ENCODE measurements around the gene ADARB2. TPM values are rescaled to one million over a fixed set of nuclear protein-coding genes. Genes with fewer than 3 reads are reported as not detected.
A peak's percentile ranks its signal among the peaks of the same experiment; 100 is the strongest.
"Not testable (repeated sequence)": the region's sequence is repeated elsewhere in the genome, so short reads cannot be mapped to it uniquely, and the experiment has no call there.

ADARB2 gene
- total RNA-seq, 2 experiments from 2014 or later, result 1.3 to 1.4 TPM

DNA sequence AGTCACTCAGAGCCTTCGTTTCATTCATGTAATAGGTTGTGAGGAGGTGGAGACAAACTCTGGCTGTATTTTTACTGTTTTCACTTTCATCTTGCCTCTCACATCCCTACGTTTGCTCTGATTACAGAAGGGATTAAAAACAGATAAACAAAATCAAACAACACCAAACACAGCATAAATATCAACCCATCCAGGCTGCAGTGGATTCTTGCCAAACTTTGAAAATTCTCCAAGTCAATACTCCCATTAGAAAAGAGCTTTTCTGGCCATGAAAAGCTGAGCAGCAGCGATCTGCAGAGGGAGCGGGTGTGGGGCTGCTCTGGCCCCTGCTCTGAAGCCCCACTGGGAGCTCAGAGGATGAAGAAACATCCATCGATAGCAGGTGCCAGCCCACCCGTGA lies 397.9 kb downstream of the ADARB2 start:
- no peak for DNase-seq
- Mint-ChIP-seq H3K27me3 (ENCODE audit: low read depth) (peaks cover 2% of the 10 kb centered on the region), H3K9me3 (no peaks in the 10 kb centered on the region), H3K4me3 (no peak overlapping the region), H3K27ac (no peak overlapping the region), H3K36me3 (ENCODE audit: low read depth) (no peaks in the 10 kb centered on the region), H3K4me1 (ENCODE audit: low read depth) (no peaks in the 10 kb centered on the region)
- intact Hi-C loops (cut with micrococcal nuclease), result no loop called here
- CTCF ChIA-PET, result no interaction called here

DNA sequence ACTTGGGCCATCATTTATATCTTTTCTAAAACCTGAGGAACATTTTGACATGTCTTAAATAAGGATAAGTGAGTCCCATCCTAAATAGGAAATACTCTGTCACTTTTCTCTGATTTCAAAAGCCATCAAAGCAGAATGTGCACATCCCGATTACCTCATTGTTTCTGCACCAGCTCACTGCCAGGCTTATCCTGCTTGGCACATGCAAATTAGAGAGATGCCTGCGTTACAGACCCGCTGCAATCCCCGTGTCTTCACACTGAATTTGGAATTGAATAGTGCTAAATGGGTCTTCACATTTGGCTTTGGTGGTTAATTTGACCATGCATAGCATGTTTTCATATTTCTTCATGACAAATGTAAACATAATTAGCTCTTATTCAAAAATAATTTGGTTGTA lies 401.7 kb downstream of the ADARB2 start:
- Mint-ChIP-seq H3K4me1 (ENCODE audit: low read depth) (no peaks in the 10 kb centered on the region), H3K4me3 (no peak overlapping the region), H3K27ac (no peak overlapping the region), H3K36me3 (ENCODE audit: low read depth) (no peaks in the 10 kb centered on the region), H3K9me3 (no peaks in the 10 kb centered on the region), H3K27me3 (ENCODE audit: low read depth) (peaks cover 4% of the 10 kb centered on the region)
- DNase-seq, result no peak
- CTCF ChIA-PET, result no interaction called here
- intact Hi-C loops (cut with micrococcal nuclease), result no loop called here

DNA sequence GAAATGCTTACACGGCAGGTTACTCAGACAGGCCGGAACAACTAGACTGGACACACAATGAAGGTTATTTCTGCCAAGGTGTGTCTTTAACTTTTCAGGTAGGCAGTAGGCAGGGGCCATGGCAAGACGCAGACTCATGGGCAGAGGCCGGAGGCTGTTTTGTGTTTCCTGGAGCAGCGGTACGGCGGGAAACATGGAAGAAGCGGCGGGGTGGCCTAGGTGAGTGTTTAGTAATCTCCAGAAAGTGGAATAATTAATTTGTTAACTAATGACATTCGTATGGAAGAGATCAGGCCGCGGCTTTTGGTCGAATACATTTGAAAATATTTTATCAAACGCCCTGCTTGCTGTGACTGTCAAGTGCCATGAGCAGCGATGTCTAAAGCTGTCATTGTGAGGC lies 403.3 kb downstream of the ADARB2 start:
- no peaks in the 10 kb centered on the region for H3K9me3 Mint-ChIP-seq
- no peak overlapping the region for H3K4me3 Mint-ChIP-seq

DNA sequence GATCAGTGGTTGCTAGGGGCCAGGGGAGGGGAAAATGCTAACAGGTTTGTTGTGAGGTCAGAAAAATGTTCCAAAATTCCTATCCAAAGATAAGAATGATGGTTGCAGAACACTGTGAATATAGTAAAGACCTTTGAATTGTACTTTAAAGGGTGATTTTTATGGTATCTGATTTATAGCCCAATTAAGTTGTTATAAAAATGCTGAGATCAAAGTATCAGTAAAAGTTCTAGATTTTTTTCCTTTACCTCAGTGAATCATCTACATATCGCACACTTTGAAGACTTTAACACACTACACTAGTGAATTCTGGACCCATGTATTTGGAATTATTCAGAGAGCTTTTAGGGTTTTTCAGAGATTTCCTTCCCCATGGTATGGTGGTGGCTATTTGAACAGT lies 405.8 kb downstream of the ADARB2 start:
- Mint-ChIP-seq H3K27ac (no peak overlapping the region), H3K4me3 (no peak overlapping the region), H3K9me3 (no peaks in the 10 kb centered on the region), H3K27me3 (ENCODE audit: low read depth) (peaks cover 4% of the 10 kb centered on the region), H3K36me3 (ENCODE audit: low read depth) (no peaks in the 10 kb centered on the region), H3K4me1 (ENCODE audit: low read depth) (no peaks in the 10 kb centered on the region)
- no peak for DNase-seq
- CTCF ChIA-PET, result no interaction called here
- intact Hi-C loops (cut with micrococcal nuclease), result no loop called here

More for the DNA sequence above, 403.3 kb downstream of the ADARB2 start:
- intact Hi-C loops (cut with micrococcal nuclease), result no loop called here
- H3K4me1 Mint-ChIP-seq (ENCODE audit: low read depth), result no peaks in the 10 kb centered on the region
- CTCF ChIA-PET, result no interaction called here
- DNase-seq, result no peak
- H3K27me3 Mint-ChIP-seq (ENCODE audit: low read depth), result peaks cover 4% of the 10 kb centered on the region
- H3K27ac Mint-ChIP-seq, result no peak overlapping the region
- H3K36me3 Mint-ChIP-seq (ENCODE audit: low read depth), result no peaks in the 10 kb centered on the region

DNA sequence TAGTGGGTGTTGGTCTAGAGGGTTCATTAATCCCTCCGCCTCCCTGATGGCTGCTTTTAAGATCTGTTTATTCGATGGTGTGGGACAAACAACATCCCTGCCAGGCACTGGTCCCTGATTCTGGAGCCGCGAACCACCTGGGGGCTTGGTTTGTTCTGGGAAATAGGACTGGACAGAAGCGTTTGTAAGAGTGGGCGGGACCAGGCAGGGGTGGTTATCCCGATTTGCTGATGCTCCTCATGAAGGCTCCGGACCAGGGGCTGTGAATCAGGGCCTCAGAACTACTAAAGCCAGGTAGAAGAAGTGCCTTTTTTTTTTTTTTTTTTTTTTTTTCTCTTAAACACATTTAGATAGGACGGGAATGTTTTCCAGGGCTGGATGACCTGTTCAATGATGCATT lies 407.7 kb downstream of the ADARB2 start:
- no peak for DNase-seq
- CTCF ChIA-PET, result no interaction called here
- peaks cover 6% of the 10 kb centered on the region for H3K4me1 Mint-ChIP-seq (ENCODE audit: low read depth)
- H3K9me3 Mint-ChIP-seq, result no peaks in the 10 kb centered on the region
- peaks cover 2% of the 10 kb centered on the region for H3K27me3 Mint-ChIP-seq (ENCODE audit: low read depth)
- intact Hi-C loops (cut with micrococcal nuclease), result no loop called here
- no peak overlapping the region for H3K4me3 Mint-ChIP-seq
- no peak overlapping the region for H3K27ac Mint-ChIP-seq
- H3K36me3 Mint-ChIP-seq (ENCODE audit: low read depth), result no peaks in the 10 kb centered on the region

DNA sequence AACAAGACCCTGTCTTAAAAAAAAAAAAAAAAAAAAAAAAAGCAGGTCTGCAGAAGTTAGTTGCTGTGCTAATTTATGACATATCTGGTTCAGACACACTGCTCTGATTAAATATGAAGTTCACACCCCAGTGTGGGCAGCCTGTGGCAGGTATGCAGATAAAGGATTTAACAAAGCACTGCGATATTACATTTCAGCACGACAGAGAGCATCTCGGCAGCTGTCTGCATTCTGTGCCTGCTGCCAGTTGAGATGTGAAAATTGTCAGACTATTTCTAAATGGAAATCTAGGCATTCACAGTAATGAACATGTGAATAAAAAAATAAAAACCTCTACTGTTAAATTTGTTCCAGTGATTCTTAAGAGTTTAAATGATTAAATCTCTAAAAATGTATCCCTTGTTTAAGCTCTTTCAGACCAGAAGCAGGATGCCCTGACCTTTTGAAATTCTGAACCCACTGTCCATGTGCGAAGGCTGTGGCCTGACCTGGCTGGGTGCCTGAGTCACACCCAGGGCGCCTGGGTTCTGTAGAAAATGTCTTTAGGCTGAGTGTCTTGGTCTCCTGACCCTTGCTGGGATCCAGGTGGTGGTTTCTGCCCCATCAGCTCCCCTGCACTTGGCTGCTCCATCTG lies 408.2 kb downstream of the ADARB2 start:
- peaks cover 2% of the 10 kb centered on the region for H3K27me3 Mint-ChIP-seq (ENCODE audit: low read depth)
- H3K27ac Mint-ChIP-seq, result no peak overlapping the region
- H3K36me3 Mint-ChIP-seq (ENCODE audit: low read depth), result no peaks in the 10 kb centered on the region
- CTCF ChIA-PET, result no interaction called here
- no peaks in the 10 kb centered on the region for H3K9me3 Mint-ChIP-seq
- DNase-seq, result no peak
- no peak overlapping the region for H3K4me3 Mint-ChIP-seq
- intact Hi-C loops (cut with micrococcal nuclease), result no loop called here
- peaks cover 6% of the 10 kb centered on the region for H3K4me1 Mint-ChIP-seq (ENCODE audit: low read depth)

DNA sequence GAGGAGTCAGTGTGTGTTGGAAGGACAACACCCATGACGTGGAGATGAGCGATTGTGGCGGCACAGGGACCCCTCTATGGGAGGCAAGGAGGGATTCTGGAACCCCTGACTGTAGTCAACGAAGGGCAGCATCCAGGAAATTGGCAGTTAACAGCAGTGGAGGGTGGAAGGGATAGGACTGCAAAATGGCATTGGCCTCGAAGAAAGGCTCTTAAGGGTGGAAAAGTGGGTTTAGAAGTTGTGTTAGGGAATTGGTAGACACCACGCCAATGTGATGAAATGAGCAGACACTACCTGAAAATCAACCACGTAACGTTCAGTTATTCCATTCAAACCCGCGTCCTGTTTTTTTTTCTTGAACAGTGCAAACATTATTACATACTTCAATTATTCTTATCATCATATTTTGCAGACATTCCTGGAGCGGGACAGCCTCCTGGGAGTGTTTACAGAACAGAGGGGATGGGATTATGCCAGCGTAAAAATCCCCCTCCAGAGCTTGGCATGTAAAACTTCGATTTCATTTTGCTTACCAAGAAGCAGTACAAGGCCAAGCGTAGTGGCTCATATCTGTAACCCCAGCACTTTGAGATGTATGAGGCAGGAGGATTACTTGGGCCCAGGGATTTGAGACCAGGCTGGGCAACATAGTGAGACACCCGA lies 409.0 kb downstream of the ADARB2 start:
- peaks cover 2% of the 10 kb centered on the region for H3K27me3 Mint-ChIP-seq (ENCODE audit: low read depth)
- no peaks in the 10 kb centered on the region for H3K9me3 Mint-ChIP-seq
- intact Hi-C loops (cut with micrococcal nuclease), result no loop called here
- H3K4me3 Mint-ChIP-seq, result no peak overlapping the region
- H3K36me3 Mint-ChIP-seq (ENCODE audit: low read depth), result no peaks in the 10 kb centered on the region
- DNase-seq, result no peak
- CTCF ChIA-PET, result no interaction called here
- peaks cover 8% of the 10 kb centered on the region for H3K4me1 Mint-ChIP-seq (ENCODE audit: low read depth)
- no peak overlapping the region for H3K27ac Mint-ChIP-seq

DNA sequence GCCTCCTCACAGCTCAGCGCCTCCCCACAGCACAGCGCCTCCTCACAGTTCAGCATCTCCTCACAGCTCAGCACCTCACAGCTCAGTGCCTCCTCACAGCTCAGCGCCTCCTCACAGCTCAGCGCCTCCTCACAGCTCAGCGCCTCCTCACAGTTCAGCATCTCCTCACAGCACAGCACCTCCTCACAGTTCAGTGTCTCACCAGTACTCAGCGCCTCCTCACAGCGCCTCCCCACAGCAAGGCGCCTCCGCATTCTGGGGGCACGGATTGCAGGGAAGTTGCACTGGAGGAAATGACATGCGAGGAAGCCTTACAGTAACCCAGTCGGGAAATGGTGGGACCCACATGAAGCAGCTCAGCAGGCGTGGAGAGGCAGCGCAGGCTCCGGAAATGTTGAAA lies 409.6 kb downstream of the ADARB2 start:
- intact Hi-C loops (cut with micrococcal nuclease), result loop anchor here (2.0 kb wide), 1 partner anchor 217 kb away; no protein-coding TSS in a partner anchor
- CTCF ChIA-PET, result no interaction called here
- Mint-ChIP-seq H3K4me3 (no peak overlapping the region), H3K36me3 (ENCODE audit: low read depth) (no peaks in the 10 kb centered on the region), H3K9me3 (no peaks in the 10 kb centered on the region), H3K27ac (no peak overlapping the region), H3K27me3 (ENCODE audit: low read depth) (peaks cover under 1% of the 10 kb centered on the region), H3K4me1 (ENCODE audit: low read depth) (peaks cover 8% of the 10 kb centered on the region)
- no peak for DNase-seq

DNA sequence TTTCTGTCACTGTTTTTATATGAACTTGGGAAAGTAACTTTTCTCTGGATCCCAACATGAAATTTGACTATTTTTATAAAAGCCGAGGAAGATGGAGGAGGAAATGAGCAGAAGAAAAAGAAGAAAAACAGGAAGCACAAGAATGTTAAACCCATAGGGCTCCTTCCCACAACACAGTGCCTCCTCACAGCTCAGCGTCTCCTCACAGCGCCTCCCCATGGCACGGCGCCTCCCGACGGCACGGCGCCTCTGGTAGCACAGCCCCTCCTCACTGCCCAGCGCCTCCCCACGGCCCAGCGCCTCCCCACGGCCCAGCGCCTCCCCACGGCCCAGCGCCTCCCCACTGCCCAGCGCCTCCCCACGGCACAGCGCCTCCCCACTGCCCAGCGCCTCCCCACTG lies 410.8 kb downstream of the ADARB2 start:
- H3K4me1 Mint-ChIP-seq (ENCODE audit: low read depth); H3K4me3 Mint-ChIP-seq; H3K27ac Mint-ChIP-seq; CTCF ChIA-PET; H3K9me3 Mint-ChIP-seq; H3K27me3 Mint-ChIP-seq (ENCODE audit: low read depth); H3K36me3 Mint-ChIP-seq (ENCODE audit: low read depth); DNase-seq: not testable (repeated sequence)
- intact Hi-C loops (cut with micrococcal nuclease), result loop anchor here (2.0 kb wide), 1 partner anchor 216 kb away; no protein-coding TSS in a partner anchor

DNA sequence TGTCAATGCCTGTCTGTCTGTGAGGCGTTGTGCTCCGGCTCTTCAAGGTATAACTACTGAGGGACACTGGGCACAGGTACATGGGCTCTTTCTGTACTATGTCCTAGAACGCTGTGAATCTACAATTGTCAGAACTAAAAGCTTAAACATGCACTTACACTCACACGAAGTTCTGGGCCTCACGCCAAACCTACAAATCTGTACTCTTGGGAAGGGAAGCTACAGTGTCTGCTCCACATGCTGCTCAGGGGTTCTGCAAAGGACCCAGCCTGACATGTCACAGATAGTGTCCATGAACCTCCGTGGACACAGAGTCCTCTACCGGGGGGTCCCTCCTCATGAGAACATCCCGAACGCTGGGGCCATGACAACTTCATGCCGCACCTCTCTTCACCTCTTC lies 412.4 kb downstream of the ADARB2 start:
- Mint-ChIP-seq H3K4me3 (no peak overlapping the region), H3K27ac (no peak overlapping the region), H3K27me3 (ENCODE audit: low read depth) (peaks cover 3% of the 10 kb centered on the region), H3K4me1 (ENCODE audit: low read depth) (peaks cover 8% of the 10 kb centered on the region), H3K36me3 (ENCODE audit: low read depth) (no peaks in the 10 kb centered on the region), H3K9me3 (no peaks in the 10 kb centered on the region)
- intact Hi-C loops (cut with micrococcal nuclease), result no loop called here
- DNase-seq, result no peak
- CTCF ChIA-PET, result no interaction called here

DNA sequence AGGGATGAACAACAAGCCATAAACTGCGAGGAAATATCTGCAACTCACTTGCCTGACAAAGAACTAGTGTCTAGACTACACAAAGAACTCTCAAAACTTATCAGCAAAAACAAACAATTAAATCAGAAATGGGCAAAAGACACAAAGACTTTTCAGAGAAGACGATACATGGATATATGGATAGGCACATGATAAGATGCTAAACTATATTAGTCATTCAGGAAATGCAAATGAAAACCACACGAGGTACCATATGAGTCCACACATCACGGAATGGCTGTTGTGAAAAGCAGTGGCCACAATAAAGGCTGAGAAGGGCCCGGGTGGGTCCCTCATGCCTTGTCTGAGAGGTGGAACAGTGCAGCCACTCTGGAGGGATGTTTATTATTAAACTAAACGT lies 413.4 kb downstream of the ADARB2 start:
- H3K4me3 Mint-ChIP-seq, result no peak overlapping the region
- peaks cover 3% of the 10 kb centered on the region for H3K27me3 Mint-ChIP-seq (ENCODE audit: low read depth)
- peak; percentile 34 for DNase-seq
- no peak overlapping the region for H3K27ac Mint-ChIP-seq
- H3K36me3 Mint-ChIP-seq (ENCODE audit: low read depth), result no peaks in the 10 kb centered on the region
- no peaks in the 10 kb centered on the region for H3K9me3 Mint-ChIP-seq
- CTCF ChIA-PET, result no interaction called here
- H3K4me1 Mint-ChIP-seq (ENCODE audit: low read depth), result peaks cover 8% of the 10 kb centered on the region
- intact Hi-C loops (cut with micrococcal nuclease), result no loop called here

DNA sequence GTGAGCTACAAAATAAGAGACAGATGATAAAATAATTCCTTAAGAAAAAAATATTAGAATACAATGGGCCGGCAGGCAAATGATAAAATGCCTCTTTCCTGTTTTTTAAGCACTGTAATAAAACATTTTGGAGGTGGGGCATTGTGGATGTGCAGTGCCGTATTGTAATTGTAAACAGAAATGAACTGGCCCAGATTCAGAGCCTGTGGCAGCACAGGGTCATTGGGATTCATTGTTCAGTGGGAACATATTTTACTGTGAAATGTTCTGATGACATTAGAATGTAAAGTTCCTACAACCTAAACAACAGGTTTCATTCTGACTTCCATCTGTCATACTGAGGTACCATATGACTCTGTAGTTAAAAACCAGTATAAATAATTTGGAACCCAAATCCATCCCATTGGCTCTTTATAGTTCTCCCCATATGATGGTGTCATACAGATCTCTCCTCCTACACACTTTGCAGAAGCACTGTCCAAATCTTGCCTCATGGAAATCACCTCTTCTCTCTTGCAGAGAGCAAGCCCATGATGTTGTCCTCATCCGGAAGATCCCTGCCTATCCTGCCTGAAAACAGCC lies 416.5 kb downstream of the ADARB2 start:
- no peaks in the 10 kb centered on the region for H3K36me3 Mint-ChIP-seq (ENCODE audit: low read depth)
- H3K9me3 Mint-ChIP-seq, result no peaks in the 10 kb centered on the region
- no peak overlapping the region for H3K27ac Mint-ChIP-seq
- CTCF ChIA-PET, result no interaction called here
- intact Hi-C loops (cut with micrococcal nuclease), result no loop called here
- peaks cover 3% of the 10 kb centered on the region for H3K27me3 Mint-ChIP-seq (ENCODE audit: low read depth)
- H3K4me3 Mint-ChIP-seq, result no peak overlapping the region
- no peak for DNase-seq
- H3K4me1 Mint-ChIP-seq (ENCODE audit: low read depth), result peaks cover 2% of the 10 kb centered on the region

DNA sequence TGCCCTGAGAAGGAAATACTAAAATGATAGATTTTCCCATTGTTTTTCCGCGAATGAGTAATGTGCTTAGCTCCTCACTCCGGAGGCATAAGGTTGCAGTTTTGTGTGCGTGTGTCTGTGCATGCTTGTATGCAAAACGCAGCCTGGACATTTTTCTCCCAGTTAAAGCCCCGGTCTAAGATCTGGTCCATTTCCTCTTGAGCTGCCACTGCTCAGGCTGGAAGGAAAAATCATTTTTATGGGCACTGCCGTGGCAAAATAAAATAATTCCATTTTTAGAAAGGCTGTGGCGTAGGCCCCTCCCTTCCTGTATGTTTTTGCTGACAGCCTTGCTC lies 420.5 kb downstream of the ADARB2 start:
- intact Hi-C loops (cut with micrococcal nuclease), result no loop called here
- no peak overlapping the region for H3K27ac Mint-ChIP-seq
- H3K4me1 Mint-ChIP-seq (ENCODE audit: low read depth), result no peaks in the 10 kb centered on the region
- no peak overlapping the region for H3K4me3 Mint-ChIP-seq
- DNase-seq, result no peak
- no peaks in the 10 kb centered on the region for H3K36me3 Mint-ChIP-seq (ENCODE audit: low read depth)
- H3K9me3 Mint-ChIP-seq, result no peaks in the 10 kb centered on the region
- CTCF ChIA-PET, result no interaction called here
- no peaks in the 10 kb centered on the region for H3K27me3 Mint-ChIP-seq (ENCODE audit: low read depth)

Data from activated naive CD4-positive, alpha-beta T cell treated with anti-CD3 and anti-CD28 coated beads for 36 hours (primary cell).